DND-41 (cell line): ENCODE data around the gene ZFP36.

Experiments
- ATAC-seq: fragments of 200-7000 bp; cut with Tn5 transposase; 3 replicates; pipeline ENCODE4 v1.9.1; 2021; ENCODE audit warnings: low read depth; ENCODE audit not compliant: insufficient read depth
- DNase-seq: peaks from one replicate; pipeline ENCODE4 v3.0.0-alpha.2; 2020
- H2AFZ ChIP-seq: 2 replicates; pipeline ENCODE4 v1.6.0; 2012; ENCODE audit warnings: low read depth, low read length
- H3K27ac ChIP-seq: 2 replicates; pipeline ENCODE4 v1.5.1; 2012; ENCODE audit warnings: low read length, inconsistent platforms
- H3K27me3 ChIP-seq: fragments of 200-600 bp; sonication (generic); 2 replicates; pipeline ENCODE4 v1.6.0; 2012; ENCODE audit warnings: low read length, mild to moderate bottlenecking, inconsistent platforms; ENCODE audit not compliant: insufficient read depth, poor library complexity
- H3K36me3 ChIP-seq: 2 replicates; pipeline ENCODE4 v1.5.1; 2012; ENCODE audit warnings: low read length, inconsistent platforms; ENCODE audit not compliant: insufficient read depth
- H3K4me1 ChIP-seq: 2 replicates; pipeline ENCODE4 v1.5.1; 2012; ENCODE audit warnings: mild to moderate bottlenecking, low read length; ENCODE audit not compliant: insufficient read depth
- H3K4me2 ChIP-seq: 2 replicates; pipeline ENCODE4 v1.6.0; 2012; ENCODE audit warnings: mild to moderate bottlenecking, moderate library complexity, low read length, inconsistent platforms; ENCODE audit not compliant: insufficient read depth
- H3K4me3 ChIP-seq, 2 experiments: fragments of 200-600 bp in 1 of 2; shearing (Covaris generic) in 1 of 2; 2 replicates each; pipeline ENCODE4 v1.5.1; 2012 to 2016; ENCODE audit warnings: inconsistent platforms in 2 of 2, low read length in 2 of 2, mild to moderate bottlenecking in 2 of 2, low read depth in 1 of 2, moderate library complexity in 1 of 2
- H3K79me2 ChIP-seq: 2 replicates; pipeline ENCODE4 v1.6.0; 2012; ENCODE audit warnings: low read length, inconsistent platforms; ENCODE audit not compliant: insufficient read depth
- H3K9ac ChIP-seq: 2 replicates; pipeline ENCODE4 v1.6.0; 2012; ENCODE audit warnings: low read depth, mild to moderate bottlenecking, inconsistent platforms, low read length, moderate library complexity
- H3K9me3 ChIP-seq: 2 replicates; pipeline ENCODE4 v1.5.1; 2012; ENCODE audit warnings: low read length, moderate library complexity, mild to moderate bottlenecking, inconsistent platforms; ENCODE audit not compliant: insufficient read depth, severe bottlenecking
- H4K20me1 ChIP-seq: 2 replicates; pipeline ENCODE4 v1.6.0; 2012; ENCODE audit warnings: low read length; ENCODE audit not compliant: insufficient read depth
- CTCF ChIP-seq: IDR thresholded peaks from 2 replicates; pipeline ENCODE4 v1.5.1; 2012; ENCODE audit warnings: borderline replicate concordance, low read length, moderate library complexity, mild to moderate bottlenecking; ENCODE audit not compliant: poor library complexity, severe bottlenecking; ENCODE audit errors: extremely low read depth
- EZH2 ChIP-seq: IDR thresholded peaks from 3 replicates; pipeline ENCODE4 v1.6.1; 2012; ENCODE audit warnings: borderline replicate concordance, low read depth, mild to moderate bottlenecking, moderate library complexity, low read length, inconsistent platforms; ENCODE audit not compliant: severe bottlenecking

ZFP36 gene

DNA sequence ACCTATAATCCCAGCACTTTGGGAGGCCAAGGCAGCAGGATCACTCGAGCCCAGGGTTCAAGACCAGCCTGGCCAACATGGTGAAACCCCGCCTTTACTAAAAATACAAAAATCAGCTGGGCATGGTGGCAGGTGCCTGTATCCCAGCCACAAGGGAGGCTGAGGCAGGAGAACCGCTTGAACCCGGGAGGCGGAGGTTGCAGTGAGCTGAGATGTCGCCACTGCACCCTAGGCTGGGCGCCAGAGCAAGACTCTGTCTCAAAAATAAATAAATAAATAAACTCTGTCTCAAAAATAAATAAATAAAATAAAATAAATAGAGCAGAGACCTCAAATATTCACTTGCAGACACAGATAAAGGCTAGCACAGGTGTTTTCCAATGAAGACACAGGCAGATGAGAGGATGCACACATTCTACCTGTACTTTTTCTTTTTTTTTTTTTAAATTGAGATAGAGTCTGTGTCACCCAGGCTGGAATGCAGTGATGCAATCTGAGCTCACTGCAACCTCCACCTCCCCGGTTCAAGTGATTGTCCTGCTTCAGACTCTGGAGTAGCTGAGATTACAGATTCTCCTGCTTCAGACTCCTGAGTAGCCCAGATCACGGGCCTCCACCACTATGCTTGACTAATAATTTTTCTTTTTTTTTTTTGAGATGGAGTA lies 31.8 kb downstream of the ZFP36 start:
- H3K4me1 ChIP-seq: peaks cover 36% of the 10 kb centered on the region
- H3K9ac ChIP-seq: no peak overlapping the region
- H4K20me1 ChIP-seq: peaks cover 20% of the 10 kb centered on the region
- no peak overlapping the region for H2AFZ ChIP-seq
- no peaks in the 10 kb centered on the region for H3K9me3 ChIP-seq
- peaks cover 30% of the 10 kb centered on the region for H3K79me2 ChIP-seq
- H3K27ac ChIP-seq: no peak overlapping the region
- no peaks in the 10 kb centered on the region for H3K27me3 ChIP-seq
- H3K4me2 ChIP-seq: no peak overlapping the region
- no peak for TF ChIP-seq EZH2
- TF ChIP-seq CTCF: no peak
- DNase-seq (no peak), ATAC-seq (no peak)
- peaks cover 20% of the 10 kb centered on the region for H3K36me3 ChIP-seq
- no peak overlapping the region for H3K4me3 ChIP-seq

DNA sequence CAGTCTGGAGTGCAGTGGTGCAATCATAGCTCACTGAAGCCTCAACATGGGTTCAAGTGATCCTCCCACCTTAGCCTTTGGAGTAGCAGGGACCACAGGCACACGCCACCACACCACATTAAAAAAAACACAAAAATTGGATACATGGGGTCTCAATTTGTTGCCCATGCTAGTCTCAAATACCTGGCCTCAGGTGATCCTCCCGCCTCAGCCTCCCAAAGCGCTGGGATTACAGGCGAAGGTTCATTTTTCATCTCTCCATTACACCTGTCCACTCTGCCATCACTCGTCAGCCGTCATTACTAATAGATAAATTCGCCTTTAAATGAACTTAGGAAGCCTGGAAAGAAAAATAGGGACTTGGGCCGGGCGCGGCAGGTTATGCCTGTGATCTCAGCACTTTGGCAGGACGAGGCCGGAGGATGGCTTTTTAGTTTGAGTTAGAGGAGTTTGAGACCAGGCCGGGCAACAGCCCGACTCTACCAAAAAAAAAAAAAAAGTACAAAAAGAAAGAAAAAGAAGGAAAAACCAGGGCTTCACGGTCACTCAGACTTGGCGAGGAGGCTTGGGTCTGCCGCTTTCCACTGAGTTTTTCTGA lies 38.0 kb downstream of the ZFP36 start:
- H3K79me2 ChIP-seq: peaks cover 54% of the 10 kb centered on the region
- ATAC-seq (no peak), DNase-seq (no peak)
- H3K9ac ChIP-seq: peak overlapping the region; percentile 83
- H3K27me3 ChIP-seq: no peaks in the 10 kb centered on the region
- peaks cover 24% of the 10 kb centered on the region for H3K36me3 ChIP-seq
- peak overlapping the region; percentile 84 to 93 for H3K4me3 ChIP-seq
- H2AFZ ChIP-seq: peak overlapping the region; percentile 88
- TF ChIP-seq CTCF (no peak), EZH2 (no peak)
- H3K4me1 ChIP-seq: peaks cover 49% of the 10 kb centered on the region
- H4K20me1 ChIP-seq: peaks cover 16% of the 10 kb centered on the region
- peak overlapping the region; percentile 95 for H3K27ac ChIP-seq
- peak overlapping the region; percentile 67 for H3K4me2 ChIP-seq
- H3K9me3 ChIP-seq: no peaks in the 10 kb centered on the region

DNA sequence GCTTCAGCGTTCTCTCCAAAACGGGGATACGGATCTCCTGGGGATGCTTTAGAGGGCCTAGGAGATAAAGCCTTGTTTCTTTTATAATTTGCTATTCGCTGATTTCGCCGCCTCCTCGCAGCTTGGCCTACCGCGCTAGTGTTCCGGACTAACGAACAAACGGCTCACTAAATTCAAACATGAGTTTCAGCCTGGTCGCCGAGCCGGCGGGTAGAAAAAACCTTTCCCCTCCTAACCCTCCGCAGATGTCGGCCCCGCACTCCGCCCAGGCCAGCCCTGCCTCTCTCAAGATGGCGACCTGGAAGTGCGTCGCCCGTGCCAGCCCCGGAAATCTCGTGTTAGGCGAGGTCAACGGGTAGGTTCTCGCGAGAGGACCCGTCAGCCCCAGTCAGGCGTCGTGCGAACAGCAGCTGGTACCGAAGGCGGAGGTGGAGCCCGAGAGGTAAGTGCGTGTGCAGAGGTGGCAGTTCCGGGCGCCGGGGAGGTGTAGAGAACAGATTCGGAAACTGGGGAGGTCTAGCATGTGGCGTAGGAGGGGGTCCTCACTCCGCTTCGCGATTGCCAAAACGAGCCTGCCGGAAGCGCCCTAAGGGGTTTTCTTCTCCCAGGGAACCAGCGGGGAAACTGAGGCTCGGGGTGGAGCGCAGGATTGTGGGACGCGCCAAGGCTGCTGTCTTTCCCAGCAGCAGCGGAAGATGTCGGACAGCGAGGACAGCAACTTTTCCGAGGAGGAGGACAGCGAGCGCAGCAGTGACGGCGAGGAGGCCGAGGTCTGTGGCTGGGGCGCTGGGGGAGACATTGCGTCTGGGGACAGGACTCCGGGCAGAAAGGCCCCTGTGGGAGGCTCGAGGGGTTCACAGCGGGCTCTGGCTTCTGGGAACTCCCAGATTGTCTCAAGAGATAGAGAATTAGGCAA lies 38.8 kb downstream of the ZFP36 start, which contains the start of gene SUPT5H:
Gene SUPT5H (plus strand): TSS at position 387 of the 916 bp plus-strand sequence. CDS start 309 bp downstream, at position 696.
- Histone ChIP-seq H3K4me1 (peaks cover 47% of the 10 kb centered on the region), H3K27ac (peak within 1 kb of the TSS; percentile 95), H3K36me3 (peaks cover 24% of the 10 kb centered on the region), H3K79me2 (peaks cover 62% of the 10 kb centered on the region), H4K20me1 (peaks cover 19% of the 10 kb centered on the region), H3K4me2 (peak within 1 kb of the TSS; percentile 67), H3K4me3 (peak within 1 kb of the TSS; percentile 84 to 93), H3K9ac (peak within 1 kb of the TSS; percentile 83), H3K27me3 (no peaks in the 10 kb centered on the region), H3K9me3 (no peaks in the 10 kb centered on the region), H2AFZ (peak within 1 kb of the TSS; percentile 88)
- ATAC-seq: peak; percentile 99
- TF ChIP-seq CTCF (peak; percentile 7), EZH2 (no peak)
- DNase-seq: peak; percentile 97
